Activated B cell treated with CpG ODN at 0.5 μM for 24 hours (primary cell): Measurements from ENCODE around the gene LTN1. TPM values are rescaled to one million over a fixed set of nuclear protein-coding genes. Genes with fewer than 3 reads are reported as not detected.

ENCODE experiments used
- ATAC-seq: fragments of 200-7000 bp; cut with Tn5 transposase; one replicate; pipeline ENCODE4 v1.10.0; 2021; ENCODE audit warnings: low read depth, mild to moderate bottlenecking, moderate library complexity
- CTCF ChIA-PET: fragments of 350-600 bp; sonication (Branson Sonifier 250); formaldehyde crosslinking; loops from one replicate; lab custom pipeline; 2021; ENCODE audit warnings: antibody characterized with exemption; lab: Charles Lee
- POLR2A ChIA-PET: fragments of 350-600 bp; sonication (Branson Sonifier 250); formaldehyde crosslinking; loops from one replicate; lab custom pipeline; 2021; ENCODE audit warnings: antibody characterized with exemption; lab: Charles Lee
- DNase-seq: peaks from one replicate; pipeline ENCODE4 v3.0.0; 2022
- H3K27ac Mint-ChIP-seq: one replicate; pipeline ENCODE4 v1.8.0; 2020; ENCODE audit warnings: mixed read lengths
- H3K27me3 Mint-ChIP-seq: one replicate; pipeline ENCODE4 v1.8.0; 2021; ENCODE audit warnings: mixed read lengths
- H3K36me3 Mint-ChIP-seq: one replicate; pipeline ENCODE4 v1.8.0; 2021; ENCODE audit warnings: low read depth, mixed read lengths
- H3K4me1 Mint-ChIP-seq: one replicate; pipeline ENCODE4 v1.8.0; 2021; ENCODE audit warnings: mixed read lengths
- H3K4me3 Mint-ChIP-seq: one replicate; pipeline ENCODE4 v1.8.0; 2020; ENCODE audit warnings: mild to moderate bottlenecking, mixed read lengths
- H3K9me3 Mint-ChIP-seq: one replicate; pipeline ENCODE4 v1.8.0; 2020; ENCODE audit warnings: mixed read lengths
- CTCF ChIP-seq: fragments of 200-600 bp; IDR thresholded peaks from one replicate; pipeline ENCODE4 v1.8.0; 2022; ENCODE audit warnings: antibody characterized with exemption, mild to moderate bottlenecking
- intact Hi-C: fragments of 100-400 bp; cut with micrococcal nuclease; formaldehyde crosslinking; loops from one replicate; pipeline ENCODE4 v1.15.1; 2024
- total RNA-seq: library from RNA; stranded (reverse); gene quantifications from 2 replicates; pipeline ENCODE4 v1.2.3, GENCODE V29; 2022

Gene LTN1
- total RNA-seq, 1 donor from 2014 or later = 25.8 TPM

DNA sequence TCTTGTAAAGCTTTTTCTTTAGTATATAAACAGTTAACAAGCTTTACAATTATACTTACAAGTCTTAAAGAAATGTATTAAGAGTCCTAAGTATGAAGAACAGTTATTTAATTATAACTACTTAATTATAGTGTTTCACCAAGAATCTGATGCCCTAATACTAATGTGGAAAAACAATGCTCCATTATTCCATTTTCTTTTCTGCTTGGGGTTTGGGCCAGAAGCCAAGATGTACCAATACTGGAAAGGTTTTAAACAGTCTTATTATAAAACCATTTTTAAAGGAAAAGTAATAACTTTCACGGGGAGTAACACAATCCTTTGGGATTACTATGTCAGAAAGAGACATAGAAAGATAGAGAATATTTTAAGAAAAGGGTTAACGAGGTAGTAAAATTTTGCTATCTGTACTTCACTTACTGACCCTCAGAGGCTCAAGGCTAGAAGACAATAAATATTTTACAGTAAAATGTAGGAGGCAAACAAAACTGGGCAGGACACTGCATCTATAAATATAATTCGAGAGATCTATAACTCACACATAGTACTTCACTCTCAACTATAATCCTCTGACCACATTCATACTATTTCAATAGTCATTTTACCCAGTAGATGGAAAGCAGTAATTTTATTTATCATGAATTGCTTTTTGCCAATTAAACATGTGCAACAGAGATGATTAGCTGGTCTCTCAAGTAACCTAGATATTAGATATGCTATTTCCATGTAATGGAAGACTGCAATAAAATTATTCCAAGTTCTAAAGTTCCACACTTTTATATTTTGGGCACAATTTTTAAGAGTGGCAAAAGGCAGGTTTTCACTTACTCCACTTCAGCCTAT is 63.9 kb downstream of the LTN1 start:
- Mint-ChIP-seq H3K9me3 (no peaks in the 10 kb centered on the region), H3K4me1 (no peaks in the 10 kb centered on the region), H3K27me3 (no peaks in the 10 kb centered on the region), H3K4me3 (no peak overlapping the region), H3K36me3 (peaks cover 70% of the 10 kb centered on the region), H3K27ac (no peak overlapping the region)
- CTCF ChIA-PET = no interaction called here
- no peak for TF ChIP-seq CTCF
- ATAC-seq (no peak), DNase-seq (no peak)
- intact Hi-C loops = no loop called here
- POLR2A ChIA-PET = no interaction called here

DNA sequence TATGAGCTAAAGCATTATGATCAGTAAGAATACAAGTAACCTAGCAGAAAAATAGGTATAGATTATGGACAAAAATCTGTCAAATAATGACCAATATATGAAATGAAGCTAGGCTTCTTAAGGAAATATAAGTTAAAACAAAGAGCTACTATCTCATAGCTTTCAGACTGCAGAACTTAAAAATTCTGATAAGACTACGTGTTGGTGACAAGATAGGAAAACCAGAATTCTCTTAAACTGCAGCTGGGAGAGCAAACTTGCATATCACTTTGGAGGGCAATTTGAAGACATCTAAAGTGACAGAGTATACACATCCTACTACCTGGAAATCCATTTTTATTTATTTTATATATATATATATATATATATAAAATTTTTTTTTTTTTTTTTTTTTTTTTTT is 65.5 kb downstream of the LTN1 start:
- TF ChIP-seq CTCF = no peak
- POLR2A ChIA-PET = no interaction called here
- DNase-seq (no peak), ATAC-seq (no peak)
- Mint-ChIP-seq H3K36me3 (peaks cover 71% of the 10 kb centered on the region), H3K9me3 (no peaks in the 10 kb centered on the region), H3K4me3 (no peak overlapping the region), H3K27ac (no peak overlapping the region), H3K27me3 (no peaks in the 10 kb centered on the region), H3K4me1 (no peaks in the 10 kb centered on the region)
- intact Hi-C loops = no loop called here
- CTCF ChIA-PET = no interaction called here

- Mint-ChIP-seq H3K27me3 (no peaks in the 10 kb centered on the region), H3K9me3 (no peaks in the 10 kb centered on the region), H3K4me3 (no peak overlapping the region), H3K36me3 (peaks cover 45% of the 10 kb centered on the region), H3K4me1 (no peaks in the 10 kb centered on the region), H3K27ac (no peak overlapping the region)
- DNase-seq = no peak
- POLR2A ChIA-PET = no interaction called here
- intact Hi-C loops = no loop called here
- CTCF ChIA-PET = no interaction called here
- no peak for ATAC-seq
- TF ChIP-seq CTCF = no peak
Measured at GRCh38 chr21:28923439-28923975, 69.2 kb downstream of the LTN1 start.

- Mint-ChIP-seq H3K27ac (no peak overlapping the region), H3K9me3 (no peaks in the 10 kb centered on the region), H3K4me3 (no peak overlapping the region), H3K27me3 (no peaks in the 10 kb centered on the region), H3K36me3 (peaks cover 39% of the 10 kb centered on the region), H3K4me1 (no peaks in the 10 kb centered on the region)
- ChIA-PET POLR2A (no interaction called here), CTCF (interaction anchor here (0.6 kb wide), 1 partner anchor 26 kb away, joined by 5 read pairs; no protein-coding TSS in a partner anchor)
- intact Hi-C loops = no loop called here
- no peak for ATAC-seq
- no peak for DNase-seq
- TF ChIP-seq CTCF = no peak
Measured at GRCh38 chr21:28922368-28922767, 70.3 kb downstream of the LTN1 start.

GRCh38 chr21:28916150-28916893 is 76.4 kb downstream of the LTN1 start:
- no peak for TF ChIP-seq CTCF
- intact Hi-C loops = no loop called here
- ChIA-PET CTCF (no interaction called here), POLR2A (no interaction called here)
- H3K27ac Mint-ChIP-seq = no peak overlapping the region
- H3K9me3 Mint-ChIP-seq = no peaks in the 10 kb centered on the region
- no peak for ATAC-seq
- H3K4me3 Mint-ChIP-seq = no peak overlapping the region
- H3K27me3 Mint-ChIP-seq = peaks cover 19% of the 10 kb centered on the region
- no peaks in the 10 kb centered on the region for H3K4me1 Mint-ChIP-seq
- DNase-seq = no peak
- H3K36me3 Mint-ChIP-seq = no peaks in the 10 kb centered on the region
